ENCODE data around the gene TNRC6B.
"Not testable (repeated sequence)": the region's sequence is repeated elsewhere in the genome, so short reads cannot be mapped to it uniquely, and the experiment has no call there.

- not testable (repeated sequence) for TF ChIP-seq CTCF (tag by site-specific recombination; IDR thresholded peaks at IDR 0.05); ZNF24 (tag by site-specific recombination; IDR thresholded peaks at IDR 0.05); ZNF350 (tag by site-specific recombination; IDR thresholded peaks at IDR 0.05); ZNF274 (IDR thresholded peaks at IDR 0.05; ENCODE audit: low read length); ZNF274 (tag by site-specific recombination; IDR thresholded peaks at IDR 0.05; ENCODE audit: borderline replicate concordance); ZNF324 (tag by site-specific recombination; IDR thresholded peaks at IDR 0.05)
Measured at GRCh38 chr22:40222979-40223378, 45.3 kb downstream of the TNRC6B start.
